SK-N-SH (cell line): Measurements from ENCODE around the gene CAD. TPM values are rescaled to one million over a fixed set of nuclear protein-coding genes. Genes with fewer than 3 reads are reported as not detected.

Experiments
- CTCF ChIA-PET: fragments of 300-600, 350-600 bp; formaldehyde crosslinking; extraction: SDS; loops from one replicate; lab custom pipeline; 2021; lab: Yijun Ruan, JAX
- POLR2A ChIA-PET: fragments of 350-600 bp; sonication (Branson Sonifier 250); formaldehyde crosslinking; extraction: SDS; loops from one replicate; lab custom pipeline; 2020; ENCODE audit warnings: antibody characterized with exemption, inconsistent platforms; lab: Yijun Ruan, JAX
- DNase-seq: peaks from one replicate; pipeline ENCODE4 v3.0.0; 2012
- H2AFZ ChIP-seq: fragments of 200-600 bp; sonication (generic); 2 replicates; pipeline ENCODE4 v1.8.1; 2016; ENCODE audit warnings: antibody characterized with exemption, mild to moderate bottlenecking, low read depth
- H3F3A ChIP-seq: fragments of 200-600 bp; sonication (generic); replicated peaks from 2 replicates; pipeline ENCODE3; 2016; ENCODE audit warnings: antibody characterized with exemption, mild to moderate bottlenecking; ENCODE audit not compliant: insufficient read depth
- H3K27ac ChIP-seq, 2 experiments: fragments of 200-500 bp in 1 of 2; fragments of 200-600 bp in 1 of 2; sonication (Bioruptor generic) in 1 of 2; sonication (generic), shearing (Covaris generic) in 1 of 2; 2 replicates each; pipeline versions ENCODE4 v1.5.1 to v1.6.1; 2014 to 2016; ENCODE audit warnings: low read depth in 2 of 2, inconsistent platforms in 1 of 2, low read length in 1 of 2, mild to moderate bottlenecking in 1 of 2, mixed read lengths in 1 of 2
- H3K27me3 ChIP-seq: fragments of 200-600 bp; sonication (generic), shearing (Covaris generic); 2 replicates; pipeline ENCODE4 v1.6.1; 2016; ENCODE audit warnings: mixed run types; ENCODE audit not compliant: insufficient read depth
- H3K36me3 ChIP-seq, 2 experiments: fragments of 200-500 bp in 1 of 2; fragments of 200-600 bp in 1 of 2; sonication (Bioruptor generic) in 1 of 2; sonication (generic) in 1 of 2; replicated peaks in 1 of 2; 2 replicates each; pipeline versions ENCODE3 to v1.5.1; 2014 to 2016; ENCODE audit warnings: low read length in 1 of 2, mild to moderate bottlenecking in 1 of 2; ENCODE audit not compliant: insufficient read depth in 2 of 2, control insufficient read depth in 1 of 2
- H3K4me1 ChIP-seq, 2 experiments: fragments of 200-500 bp in 1 of 2; fragments of 200-600 bp in 1 of 2; sonication (Bioruptor generic) in 1 of 2; sonication (generic), shearing (Covaris generic) in 1 of 2; 2 replicates each; pipeline versions ENCODE4 v1.5.1 to v1.6.1; 2014 to 2016; ENCODE audit warnings: low read depth in 1 of 2, low read length in 1 of 2, mixed run types in 1 of 2; ENCODE audit not compliant: insufficient read depth in 2 of 2, control insufficient read depth in 1 of 2
- H3K4me2 ChIP-seq: fragments of 200-600 bp; sonication (generic), shearing (Covaris generic); 2 replicates; pipeline ENCODE4 v1.6.1; 2017; ENCODE audit warnings: mixed run types
- H3K4me3 ChIP-seq, 2 experiments: fragments of 200-500 bp in 1 of 2; fragments of 200-600 bp in 1 of 2; sonication (Bioruptor generic) in 1 of 2; sonication (generic), shearing (Covaris generic) in 1 of 2; 2 replicates each; pipeline versions ENCODE4 v1.5.1 to v1.8.1; 2014 to 2016; ENCODE audit warnings: low read depth in 2 of 2, inconsistent platforms in 1 of 2, low read length in 1 of 2, mild to moderate bottlenecking in 1 of 2, mixed read lengths in 1 of 2, moderate library complexity in 1 of 2
- H3K79me2 ChIP-seq: fragments of 200-600 bp; sonication (generic); 2 replicates; pipeline ENCODE4 v1.8.1; 2017; ENCODE audit warnings: mild to moderate bottlenecking; ENCODE audit not compliant: insufficient read depth
- H3K9ac ChIP-seq: fragments of 200-600 bp; sonication (generic); 2 replicates; pipeline ENCODE4 v1.6.1; 2017; ENCODE audit warnings: mixed run types
- H3K9me2 ChIP-seq: fragments of 200-600 bp; sonication (generic); 2 replicates; pipeline ENCODE4 v1.6.1; 2017; ENCODE audit warnings: mixed run types
- H3K9me3 ChIP-seq: fragments of 200-600 bp; sonication (generic); 2 replicates; pipeline ENCODE4 v1.6.1; 2017; ENCODE audit warnings: mixed run types, mild to moderate bottlenecking, moderate library complexity
- H4K20me1 ChIP-seq: fragments of 200-600 bp; sonication (generic); 2 replicates; pipeline ENCODE4 v1.6.1; 2017; ENCODE audit warnings: mild to moderate bottlenecking, mixed run types; ENCODE audit not compliant: insufficient read depth
- CTCF ChIP-seq: fragments of 200-600 bp; sonication (generic); IDR thresholded peaks from 2 replicates; pipeline ENCODE4 v1.6.1; 2017; ENCODE audit warnings: antibody characterized with exemption, mild to moderate bottlenecking, moderate library complexity
- EZH2phosphoT487 ChIP-seq: fragments of 200-600 bp; sonication (generic); IDR thresholded peaks from 2 replicates; pipeline ENCODE4 v1.6.1; 2017; ENCODE audit warnings: low read depth, mixed run types, mild to moderate bottlenecking, antibody characterized with exemption, moderate library complexity, borderline replicate concordance
- FOSL2 ChIP-seq: IDR thresholded peaks from 2 replicates; pipeline ENCODE4 v1.4.0; 2012; ENCODE audit warnings: low read depth, mild to moderate bottlenecking, moderate library complexity, borderline replicate concordance
- NFIC ChIP-seq: IDR thresholded peaks from 2 replicates; pipeline ENCODE4 v1.4.0; 2012; ENCODE audit warnings: borderline replicate concordance
- NRF1 ChIP-seq: IDR thresholded peaks from 2 replicates; pipeline ENCODE4 v1.6.1; 2012; ENCODE audit warnings: low read depth, mild to moderate bottlenecking, low read length
- TAF1 ChIP-seq: IDR thresholded peaks from 2 replicates; pipeline ENCODE4 v1.6.1; 2012; ENCODE audit warnings: low read depth, mild to moderate bottlenecking, low read length, moderate library complexity, borderline replicate concordance
- WGBS: methylation state at CpG from one replicate; pipeline ENCODE4 v1.1.6; 2017; ENCODE audit warnings: low lambda C conversion rate; 5-methylcytosine and 5-hydroxymethylcytosine counted together
- polyA plus RNA-seq, 3 experiments: library from polyadenylated mRNA; depleted of rRNA; stranded (reverse); fragments of >200 nt; gene quantifications; 2 replicates each; pipeline ENCODE4 v1.2.3, GENCODE V29; 2012

CAD gene
- polyA plus RNA-seq, 1 of the 3 experiments (the other 2 are of a cell fraction) = 47.6 TPM

GRCh38 chr2:27261926-27262298 lies 44.7 kb downstream of the CAD start:
- Histone ChIP-seq H3K9ac (no peak overlapping the region), H3K27ac (no peak overlapping the region), H3K4me2 (no peak overlapping the region; the same call in 1 of the 2 replicates), H3K27me3 (peaks cover 64% of the 10 kb centered on the region), H3K4me3 (peak overlapping the region; percentile 48 to 65; a peak in 3 of 4 replicates), H3K4me1 (peaks cover 6 to 28% of the 10 kb centered on the region in 2 experiments; a peak in 1 of 4 replicates), H3K9me2 (no peaks in the 10 kb centered on the region), H3K9me3 (no peaks in the 10 kb centered on the region), H3K36me3 (no peaks in the 10 kb centered on the region), H3F3A (peaks cover 6% of the 10 kb centered on the region), H3K79me2 (no peaks in the 10 kb centered on the region), H4K20me1 (no peaks in the 10 kb centered on the region), H2AFZ (no peak overlapping the region; the same call in 1 of the 2 replicates)
- ChIA-PET CTCF (interaction anchor here (0.6 to 14.1 kb wide), 7 partner anchors 9 to 92 kb away, joined by 3 to 392 read pairs (median 17); partner anchors contain the start of gene TRIM54), POLR2A (interaction anchor here (0.6 to 0.7 kb wide), 2 partner anchors 109 to 664 kb away, joined by 3 read pairs; no protein-coding TSS in a partner anchor)
- TF ChIP-seq TAF1 = no peak
- TF ChIP-seq EZH2phosphoT487 = no peak
- no peak for TF ChIP-seq NRF1
- WGBS = 44% methylated on average over 11 of the region's 40 CpGs
- no peak for DNase-seq

DNA sequence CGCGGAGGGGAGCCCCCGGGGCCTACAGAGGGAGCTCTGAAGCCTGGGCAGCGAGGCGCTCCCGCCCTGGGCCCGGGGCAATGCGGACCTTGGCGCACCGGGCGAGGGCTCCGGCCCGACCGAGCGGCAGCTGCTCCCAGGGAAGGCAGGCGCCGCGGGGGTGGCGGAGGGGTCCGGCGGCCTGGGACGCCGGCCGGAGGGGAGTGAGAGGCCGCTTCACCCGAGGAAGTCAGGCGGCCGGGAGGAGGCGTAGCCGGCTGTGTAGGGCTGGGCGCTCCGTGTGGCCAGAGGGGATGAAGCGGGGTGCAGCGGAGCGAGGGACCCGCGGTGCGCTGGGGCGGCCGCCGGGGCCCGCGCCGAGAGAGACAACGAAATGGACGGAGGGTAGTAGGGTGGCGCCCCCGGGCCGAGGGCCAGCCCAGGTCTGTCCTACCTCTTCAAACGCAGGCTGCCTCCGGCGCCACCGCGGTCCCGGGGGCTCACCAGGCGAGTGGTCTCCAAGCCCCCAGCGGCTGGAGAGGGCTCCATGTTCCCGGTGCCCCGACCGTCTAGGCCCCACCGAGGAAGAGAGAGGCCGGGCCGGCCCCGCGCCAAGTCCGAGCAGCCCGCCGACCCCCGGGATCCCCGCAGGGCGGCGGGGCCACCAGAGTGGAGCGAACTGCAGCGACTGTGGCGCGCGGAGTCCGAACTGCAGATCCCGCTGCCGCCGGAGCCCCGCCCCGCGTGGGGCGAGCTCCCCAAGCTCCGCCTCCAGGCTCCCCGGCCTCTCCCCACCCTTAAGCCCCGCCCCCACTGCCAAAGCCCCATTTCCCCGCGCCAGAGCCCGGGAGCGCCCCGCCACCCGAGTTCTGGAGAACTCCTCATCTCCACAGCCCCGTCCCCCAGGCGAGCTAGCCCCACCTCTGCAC lies 45.5 kb downstream of the CAD start, which contains the start of gene SLC30A3:
TSS of gene SLC30A3 (minus strand) at position 669 of the 908 bp plus-strand sequence. CDS start at position 528, 141 bp downstream.
- Histone ChIP-seq H3K27ac (no peak within 1 kb of the TSS), H3K4me2 (peak within 1 kb of the TSS; percentile 84), H3K4me3 (peak within 1 kb of the TSS; percentile 49 to 65), H3K79me2 (no peaks in the 10 kb centered on the region), H3K9me2 (no peaks in the 10 kb centered on the region), H4K20me1 (no peaks in the 10 kb centered on the region), H2AFZ (peak within 1 kb of the TSS; percentile 85; the same call in 1 of the 2 replicates), H3K4me1 (peaks cover 6 to 28% of the 10 kb centered on the region in 2 experiments; a peak in 1 of 4 replicates), H3K9me3 (no peaks in the 10 kb centered on the region), H3F3A (peaks cover 6% of the 10 kb centered on the region), H3K36me3 (no peaks in the 10 kb centered on the region)
- POLR2A ChIA-PET = interaction anchor here (0.6 to 0.7 kb wide), 2 partner anchors 108 to 664 kb away, joined by 3 read pairs; no protein-coding TSS in a partner anchor
- CTCF ChIA-PET = interaction anchor here (0.6 to 14.1 kb wide), 14 partner anchors 10 to 163 kb away, joined by 3 to 392 read pairs (median 4); partner anchors contain the start of gene TRIM54
- DNase-seq = peak; percentile 97
- TF ChIP-seq NFIC (no peak), TAF1 (no peak), EZH2phosphoT487 (peak; percentile 91; the same call in 1 of the 2 replicates), NRF1 (no peak), FOSL2 (no peak), CTCF (peak; percentile 26)
- TF ChIP-seq, all 33 proteins: peak for 2
- Histone ChIP-seq H3K27me3 (peaks cover 68% of the 10 kb centered on the region), H3K9ac (peak within 1 kb of the TSS; percentile 19; the same call in 1 of the 2 replicates)
- 1% methylated on average over 43 of the region's 96 CpGs for WGBS
